GM06990 (cell line): ENCODE results near the gene SEMA3E.

Experiments used
- DNase-seq: peaks from one replicate; pipeline ENCODE4 v3.0.0-alpha.2; 2011; ENCODE audit not compliant: insufficient read length; ENCODE audit errors: extremely low read depth
- H3K27me3 ChIP-seq: replicated peaks from 2 replicates; pipeline ENCODE4 v1.6.0; 2011; ENCODE audit warnings: low read length; ENCODE audit not compliant: control insufficient read depth, insufficient read depth
- H3K36me3 ChIP-seq: 2 replicates; pipeline ENCODE4 v1.5.1; 2011; ENCODE audit warnings: low read length; ENCODE audit not compliant: control insufficient read depth, insufficient read depth
- H3K4me3 ChIP-seq: replicated peaks from 2 replicates; pipeline ENCODE4 v1.5.1; 2011; ENCODE audit warnings: low read depth, mild to moderate bottlenecking, control low read depth, low read length
- CTCF ChIP-seq: IDR thresholded peaks from 2 replicates; pipeline ENCODE4 v1.5.1; 2011; ENCODE audit warnings: low read length, control low read depth, mild to moderate bottlenecking, inconsistent platforms; ENCODE audit not compliant: insufficient read depth, poor library complexity, severe bottlenecking

Gene SEMA3E

GRCh38 chr7:83588602-83589240 is 60.2 kb downstream of the SEMA3E start:
- DNase-seq: no peak
- no peaks in the 10 kb centered on the region for H3K36me3 ChIP-seq
- no peak for TF ChIP-seq CTCF
- H3K4me3 ChIP-seq: no peak overlapping the region
- no peaks in the 10 kb centered on the region for H3K27me3 ChIP-seq

DNA sequence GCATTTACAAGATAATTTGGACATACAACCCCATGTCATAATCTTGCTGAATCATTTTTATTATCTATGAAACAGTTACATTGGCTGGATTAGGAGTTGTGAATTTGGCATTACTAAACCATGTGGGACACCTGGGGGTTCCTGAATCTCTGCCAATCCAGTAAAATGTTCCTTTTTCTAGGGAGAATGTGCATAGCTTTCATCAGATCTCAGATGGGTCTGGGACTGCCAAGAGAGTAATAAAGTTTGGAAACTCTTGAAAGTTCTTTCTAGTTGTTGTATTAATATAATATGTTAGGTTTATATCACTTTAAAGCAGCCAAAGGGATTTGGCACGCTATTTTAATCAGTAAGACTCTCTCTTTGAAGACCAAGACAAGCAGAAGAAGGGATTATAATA is 62.7 kb downstream of the SEMA3E start:
- no peaks in the 10 kb centered on the region for H3K27me3 ChIP-seq
- no peaks in the 10 kb centered on the region for H3K36me3 ChIP-seq
- no peak for TF ChIP-seq CTCF
- no peak overlapping the region for H3K4me3 ChIP-seq
- DNase-seq: no peak

GRCh38 chr7:83581667-83582435 is 67.1 kb downstream of the SEMA3E start:
- Histone ChIP-seq H3K27me3 (no peaks in the 10 kb centered on the region), H3K4me3 (no peak overlapping the region), H3K36me3 (no peaks in the 10 kb centered on the region)
- no peak for TF ChIP-seq CTCF
- DNase-seq: no peak

- TF ChIP-seq CTCF: no peak
- Histone ChIP-seq H3K36me3 (no peaks in the 10 kb centered on the region), H3K4me3 (no peak overlapping the region), H3K27me3 (no peaks in the 10 kb centered on the region)
- no peak for DNase-seq
Measured at GRCh38 chr7:83579740-83580139, 69.2 kb downstream of the SEMA3E start.

- Histone ChIP-seq H3K4me3 (no peak overlapping the region), H3K36me3 (no peaks in the 10 kb centered on the region), H3K27me3 (no peaks in the 10 kb centered on the region)
- DNase-seq: no peak
- no peak for TF ChIP-seq CTCF
Measured at GRCh38 chr7:83575436-83575835, 73.5 kb downstream of the SEMA3E start.
